KOPT-K1 (cell line): ENCODE data around the gene PPFIA1.

Source experiments
- H3K27ac ChIP-seq: fragments of 200-600 bp; sonication (generic); 2 replicates; pipeline ENCODE4 v1.5.1; 2016; ENCODE audit warnings: antibody characterized with exemption, mild to moderate bottlenecking, low read depth, low read length; ENCODE audit not compliant: poor library complexity, severe bottlenecking
- H3K36me3 ChIP-seq: fragments of 200-600 bp; sonication (generic); 2 replicates; pipeline ENCODE4 v1.5.1; 2017; ENCODE audit warnings: antibody characterized with exemption, mild to moderate bottlenecking, low read length, moderate library complexity; ENCODE audit not compliant: insufficient read depth
- H3K9me3 ChIP-seq: fragments of 200-600 bp; sonication (generic); 2 replicates; pipeline ENCODE4 v1.5.1; 2017; ENCODE audit warnings: antibody characterized with exemption, low read length, mild to moderate bottlenecking; ENCODE audit not compliant: insufficient read depth, poor library complexity, severe bottlenecking

PPFIA1 gene

GRCh38 chr11:70270104-70270876 is at the start of gene PPFIA1:
Gene PPFIA1 (plus strand): TSS chr11:70270690. CDS start chr11:70272173, 1,483 bp downstream.
- H3K9me3 ChIP-seq, result no peaks in the 10 kb centered on the region
- peaks cover 32% of the 10 kb centered on the region for H3K36me3 ChIP-seq
- peak within 1 kb of the TSS; percentile 56 for H3K27ac ChIP-seq

- H3K27ac ChIP-seq, result no peak overlapping the region
- H3K9me3 ChIP-seq, result no peaks in the 10 kb centered on the region
- H3K36me3 ChIP-seq, result no peaks in the 10 kb centered on the region
Measured at GRCh38 chr11:70220920-70221319, 49.6 kb upstream of the PPFIA1 start.

DNA sequence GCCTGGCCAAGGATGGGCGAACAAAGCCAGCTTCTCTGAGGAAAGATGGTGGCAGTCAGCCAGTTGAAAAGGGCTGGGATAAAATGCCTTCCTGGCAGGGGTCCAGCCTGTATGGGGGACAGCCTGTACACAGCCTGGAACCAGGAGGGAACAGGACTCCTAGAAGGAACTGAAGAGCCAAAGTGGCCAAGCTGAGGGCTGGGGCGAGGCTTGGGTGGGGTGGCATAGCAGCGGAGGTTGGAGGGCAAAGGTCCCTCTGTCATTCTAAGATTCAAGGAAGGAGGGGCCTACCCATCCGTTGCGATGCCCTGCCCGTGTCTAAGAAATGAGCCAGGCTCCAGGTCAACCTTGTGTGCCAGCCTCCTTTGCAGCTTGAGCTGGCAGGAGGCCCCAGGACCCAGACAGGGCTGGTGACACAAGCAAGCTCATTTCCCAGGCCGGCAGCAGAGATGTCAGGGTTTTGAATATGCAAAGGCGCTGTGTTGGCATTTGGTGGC is 44.8 kb upstream of the PPFIA1 start:
- Histone ChIP-seq H3K27ac (no peak overlapping the region), H3K36me3 (no peaks in the 10 kb centered on the region), H3K9me3 (no peaks in the 10 kb centered on the region)

DNA sequence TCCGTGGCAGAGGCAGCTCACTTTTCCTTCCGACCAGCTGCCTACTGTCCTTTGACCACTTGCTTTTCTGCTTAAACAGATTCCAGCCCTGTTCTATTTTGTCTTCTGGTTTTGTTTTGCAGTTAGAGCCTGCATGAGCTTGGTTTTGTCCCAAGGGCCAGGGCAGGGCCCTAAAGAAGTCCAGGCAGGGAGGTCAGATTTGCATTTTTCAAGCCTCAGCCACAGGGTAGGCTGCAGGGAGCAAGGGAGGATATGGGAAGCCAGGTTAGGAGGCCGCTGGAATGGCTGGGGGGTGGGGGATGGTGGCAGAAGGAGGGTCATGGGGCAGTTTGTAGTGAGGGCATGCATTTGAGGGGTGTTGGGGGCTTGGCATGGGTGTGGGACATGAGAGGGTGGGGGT is 44.3 kb upstream of the PPFIA1 start:
- no peak overlapping the region for H3K27ac ChIP-seq
- H3K36me3 ChIP-seq, result no peaks in the 10 kb centered on the region
- no peaks in the 10 kb centered on the region for H3K9me3 ChIP-seq

DNA sequence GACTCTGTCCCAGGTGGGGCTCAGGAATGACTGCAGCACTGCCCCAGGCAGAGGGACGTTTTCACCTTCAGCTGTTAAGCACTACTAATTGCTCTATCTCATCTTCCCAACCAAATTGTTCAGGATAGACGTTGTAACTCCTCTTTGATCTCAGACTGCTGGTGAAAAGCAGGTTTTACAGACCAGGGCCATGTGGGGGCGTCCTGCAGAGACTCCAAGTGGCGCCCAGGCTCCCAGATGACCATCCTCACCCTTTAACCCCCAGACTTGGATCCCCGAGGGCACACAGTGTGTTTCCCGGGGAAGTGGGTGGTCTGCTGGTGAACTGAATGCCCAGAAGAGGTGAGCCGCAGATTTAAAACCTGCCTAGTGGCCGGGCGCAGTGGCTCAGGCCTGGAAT is 43.5 kb upstream of the PPFIA1 start:
- Histone ChIP-seq H3K27ac (no peak overlapping the region), H3K9me3 (no peaks in the 10 kb centered on the region)

DNA sequence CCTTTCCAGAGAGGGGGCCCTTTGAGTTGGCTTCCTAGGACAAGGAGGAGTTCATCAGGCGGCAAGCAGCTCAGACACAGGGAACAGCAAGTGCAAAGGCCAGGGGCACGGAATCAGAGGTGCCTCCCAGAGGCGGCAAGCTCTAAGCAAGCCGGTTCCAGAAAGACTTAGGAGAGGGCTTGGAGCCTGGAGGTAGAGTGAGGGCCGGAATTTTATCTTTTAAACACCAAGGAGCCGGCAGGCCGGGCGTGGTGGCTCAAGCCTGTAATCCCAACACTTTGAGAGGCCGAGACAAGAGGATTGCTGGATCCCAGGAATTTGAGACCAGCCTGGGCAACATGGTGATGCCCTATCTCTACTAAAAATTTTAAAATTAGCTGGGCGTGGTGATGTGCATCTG is 40.8 kb upstream of the PPFIA1 start:
- no peak overlapping the region for H3K27ac ChIP-seq
- H3K36me3 ChIP-seq, result no peaks in the 10 kb centered on the region
- H3K9me3 ChIP-seq, result peaks cover 8% of the 10 kb centered on the region

More for the DNA sequence above, 43.5 kb upstream of the PPFIA1 start:
- no peaks in the 10 kb centered on the region for H3K36me3 ChIP-seq

- H3K27ac ChIP-seq, result no peak overlapping the region
- no peaks in the 10 kb centered on the region for H3K36me3 ChIP-seq
- peaks cover 8% of the 10 kb centered on the region for H3K9me3 ChIP-seq
Measured at GRCh38 chr11:70230151-70230839, 40.2 kb upstream of the PPFIA1 start.

GRCh38 chr11:70230840-70231710 is 39.4 kb upstream of the PPFIA1 start:
- Histone ChIP-seq H3K9me3 (peaks cover 8% of the 10 kb centered on the region), H3K36me3 (no peaks in the 10 kb centered on the region), H3K27ac (no peak overlapping the region)

- Histone ChIP-seq H3K9me3 (peaks cover 8% of the 10 kb centered on the region), H3K27ac (no peak overlapping the region), H3K36me3 (no peaks in the 10 kb centered on the region)
Measured at GRCh38 chr11:70233034-70233433, 37.5 kb upstream of the PPFIA1 start.

DNA sequence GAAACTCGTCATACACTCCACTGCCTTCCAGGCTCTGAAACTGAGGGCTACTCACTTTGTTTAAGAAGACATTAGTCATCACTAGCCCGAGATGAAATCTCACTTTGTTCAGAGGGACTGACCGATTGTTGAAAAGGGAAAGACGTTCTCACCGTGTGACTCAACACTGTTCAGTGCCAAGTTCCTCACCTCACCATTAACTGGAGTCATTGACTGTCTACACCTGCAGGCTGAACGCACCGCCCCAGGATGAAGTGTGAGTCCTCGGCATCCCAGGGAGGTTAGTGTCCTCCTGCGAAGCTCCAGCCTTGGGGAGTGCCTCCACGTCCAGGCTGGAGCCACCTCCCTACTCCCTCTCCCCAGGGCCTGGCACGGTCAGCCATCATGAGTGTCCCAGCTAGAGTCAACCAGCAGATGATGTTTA is 37.0 kb upstream of the PPFIA1 start:
- peaks cover 8% of the 10 kb centered on the region for H3K9me3 ChIP-seq
- H3K36me3 ChIP-seq, result no peaks in the 10 kb centered on the region
- no peak overlapping the region for H3K27ac ChIP-seq

GRCh38 chr11:70233962-70234361 is 36.5 kb upstream of the PPFIA1 start:
- H3K27ac ChIP-seq, result no peak overlapping the region
- no peaks in the 10 kb centered on the region for H3K36me3 ChIP-seq
- peaks cover 8% of the 10 kb centered on the region for H3K9me3 ChIP-seq

GRCh38 chr11:70240337-70240736 is 30.2 kb upstream of the PPFIA1 start:
- no peaks in the 10 kb centered on the region for H3K9me3 ChIP-seq
- H3K27ac ChIP-seq, result no peak overlapping the region

GRCh38 chr11:70241709-70242108 is 28.8 kb upstream of the PPFIA1 start:
- H3K27ac ChIP-seq, result no peak overlapping the region
- H3K9me3 ChIP-seq, result no peaks in the 10 kb centered on the region
- no peaks in the 10 kb centered on the region for H3K36me3 ChIP-seq

More at GRCh38 chr11:70240337-70240736, 30.2 kb upstream of the PPFIA1 start:
- H3K36me3 ChIP-seq, result no peaks in the 10 kb centered on the region

- no peaks in the 10 kb centered on the region for H3K9me3 ChIP-seq
- H3K27ac ChIP-seq, result no peak overlapping the region
- no peaks in the 10 kb centered on the region for H3K36me3 ChIP-seq
Measured at GRCh38 chr11:70242885-70243284, 27.6 kb upstream of the PPFIA1 start.
